Stimulated activated CD4-positive, alpha-beta T cell treated with anti-CD3 and anti-CD28 coated beads, Interleukin-12 subunit alpha, Interleukin-12 subunit beta, amount 100 ng/mL, for 4 hours (primary cell): Measurements from ENCODE around the gene PROZ.

Experiments used
- DNase-seq: peaks from one replicate; pipeline ENCODE4 v3.0.0-alpha.2; 2020

The PROZ gene

GRCh38 chr13:113120300-113121182, 37.9 kb upstream of the PROZ start:
- DNase-seq = no peak

GRCh38 chr13:113121183-113121927, 37.1 kb upstream of the PROZ start:
- DNase-seq = no peak

- DNase-seq = no peak
Observed at GRCh38 chr13:113121928-113122471, 36.4 kb upstream of the PROZ start.

GRCh38 chr13:113122550-113123225, 35.8 kb upstream of the PROZ start, which contains the start of gene F10:
Gene F10 (plus strand): TSS chr13:113122799. CDS start chr13:113122856, 57 bp downstream.
- DNase-seq = no peak

GRCh38 chr13:113123226-113124201, 34.9 kb upstream of the PROZ start:
- DNase-seq = no peak

GRCh38 chr13:113124211-113124970, 34.1 kb upstream of the PROZ start:
- no peak for DNase-seq

- DNase-seq = no peak
Observed at GRCh38 chr13:113125506-113126264, 32.8 kb upstream of the PROZ start.

GRCh38 chr13:113126265-113127150, 31.9 kb upstream of the PROZ start:
- no peak for DNase-seq

GRCh38 chr13:113129480-113129879, 29.0 kb upstream of the PROZ start:
- DNase-seq = no peak

- peak; percentile 46 for DNase-seq
Observed at GRCh38 chr13:113129921-113130750, 28.3 kb upstream of the PROZ start.

GRCh38 chr13:113135281-113135760, 23.1 kb upstream of the PROZ start:
- DNase-seq = no peak

- DNase-seq = no peak
Observed at GRCh38 chr13:113137691-113138298, 20.7 kb upstream of the PROZ start.

- no peak for DNase-seq
Observed at GRCh38 chr13:113138792-113139551, 19.5 kb upstream of the PROZ start.

- DNase-seq = no peak
Observed at GRCh38 chr13:113139577-113139976, 18.9 kb upstream of the PROZ start.

- no peak for DNase-seq
Observed at GRCh38 chr13:113140677-113141600, 17.5 kb upstream of the PROZ start.

GRCh38 chr13:113141601-113141970, 16.9 kb upstream of the PROZ start:
- DNase-seq = no peak
